HEK293 (cell line): Measurements from ENCODE around the gene VSTM2B.
A peak's percentile ranks its signal among the peaks of the same experiment; 100 is the strongest.
"Not testable (repeated sequence)": the region's sequence is repeated elsewhere in the genome, so short reads cannot be mapped to it uniquely, and the experiment has no call there.

Experiments used
- AEBP2 ChIP-seq: fragments of 450-650 bp; formaldehyde crosslinking; IDR thresholded peaks from 2 replicates; pipeline ENCODE4 v1.5.1; 2016; ENCODE audit warnings: missing biosample characterization, missing genetic modification characterization, borderline replicate concordance
- GLI2 ChIP-seq: fragments of 450-650 bp; formaldehyde crosslinking; IDR thresholded peaks from 2 replicates; pipeline ENCODE4; 2017; ENCODE audit warnings: missing biosample characterization, missing genetic modification characterization, low read depth, borderline replicate concordance
- HOXD13 ChIP-seq: sonication (generic); formaldehyde crosslinking; IDR thresholded peaks from 2 replicates; pipeline ENCODE4 v1.8.0; 2022; ENCODE audit warnings: missing genetic modification reagents, borderline replicate concordance
- KLF10 ChIP-seq: fragments of 450-650 bp; IDR thresholded peaks from 2 replicates; pipeline ENCODE4 v1.5.1; 2018; ENCODE audit warnings: missing biosample characterization, mild to moderate bottlenecking, missing genetic modification characterization
- ZFP3 ChIP-seq: fragments of 450-650 bp; formaldehyde crosslinking; IDR thresholded peaks from 2 replicates; pipeline ENCODE4 v1.5.1; 2016; ENCODE audit warnings: low read depth, missing biosample characterization, missing genetic modification characterization
- ZNF138 ChIP-seq: fragments of 450-650 bp; formaldehyde crosslinking; IDR thresholded peaks from 2 replicates; pipeline ENCODE4 v1.5.1; 2016; ENCODE audit warnings: missing biosample characterization, missing genetic modification characterization, borderline replicate concordance
- ZNF174 ChIP-seq: fragments of 450-650 bp; formaldehyde crosslinking; IDR thresholded peaks from 2 replicates; pipeline ENCODE4 v1.5.0; 2017; ENCODE audit warnings: missing biosample characterization, mild to moderate bottlenecking, missing genetic modification characterization
- ZNF239 ChIP-seq: fragments of 450-650 bp; formaldehyde crosslinking; IDR thresholded peaks from 2 replicates; pipeline ENCODE4 v1.5.1; 2016; ENCODE audit warnings: missing biosample characterization, missing genetic modification characterization
- ZNF621 ChIP-seq: fragments of 450-650 bp; formaldehyde crosslinking; IDR thresholded peaks from 2 replicates; pipeline ENCODE4 v1.5.1; 2017; ENCODE audit warnings: missing biosample characterization, missing genetic modification characterization
- ZNF626 ChIP-seq: fragments of 450-650 bp; sonication (Bioruptor Pico); formaldehyde crosslinking; IDR thresholded peaks from 2 replicates; pipeline ENCODE4 v1.5.1; 2018; ENCODE audit warnings: missing biosample characterization, missing genetic modification characterization, inconsistent platforms
- ZNF837 ChIP-seq: fragments of 450-650 bp; formaldehyde crosslinking; IDR thresholded peaks from 2 replicates; pipeline ENCODE4 v1.5.1; 2016; ENCODE audit warnings: missing biosample characterization, missing genetic modification characterization
- TF ChIP-seq, protein P1 (sequence below): fragments of 450-650 bp; formaldehyde crosslinking; IDR thresholded peaks from 2 replicates; pipeline ENCODE4 v1.5.1; 2016; ENCODE audit warnings: missing biosample characterization, missing genetic modification characterization
- TF ChIP-seq, protein P2 (sequence below): fragments of 450-650 bp; formaldehyde crosslinking; IDR thresholded peaks from 2 replicates; pipeline ENCODE4 v1.5.1; 2016; ENCODE audit warnings: missing biosample characterization, missing genetic modification characterization
- TF ChIP-seq, protein P3 (sequence below): fragments of 450-650 bp; formaldehyde crosslinking; IDR thresholded peaks from 2 replicates; pipeline ENCODE4 v1.5.1; 2016; ENCODE audit warnings: missing biosample characterization, missing genetic modification characterization

GRCh38 chr19:29545447-29545846 lies 19.7 kb downstream of the VSTM2B start:
- not testable (repeated sequence) for TF ChIP-seq GLI2; ZFP3 (tag by site-specific recombination); ZNF138 (tag by site-specific recombination); ZNF837; ZNF621; HOXD13; ZNF174; AEBP2 (tag by site-specific recombination); KLF10 (tag by site-specific recombination); ZNF626; ZNF239 (tag by site-specific recombination)
- TF ChIP-seq, protein P1, sequence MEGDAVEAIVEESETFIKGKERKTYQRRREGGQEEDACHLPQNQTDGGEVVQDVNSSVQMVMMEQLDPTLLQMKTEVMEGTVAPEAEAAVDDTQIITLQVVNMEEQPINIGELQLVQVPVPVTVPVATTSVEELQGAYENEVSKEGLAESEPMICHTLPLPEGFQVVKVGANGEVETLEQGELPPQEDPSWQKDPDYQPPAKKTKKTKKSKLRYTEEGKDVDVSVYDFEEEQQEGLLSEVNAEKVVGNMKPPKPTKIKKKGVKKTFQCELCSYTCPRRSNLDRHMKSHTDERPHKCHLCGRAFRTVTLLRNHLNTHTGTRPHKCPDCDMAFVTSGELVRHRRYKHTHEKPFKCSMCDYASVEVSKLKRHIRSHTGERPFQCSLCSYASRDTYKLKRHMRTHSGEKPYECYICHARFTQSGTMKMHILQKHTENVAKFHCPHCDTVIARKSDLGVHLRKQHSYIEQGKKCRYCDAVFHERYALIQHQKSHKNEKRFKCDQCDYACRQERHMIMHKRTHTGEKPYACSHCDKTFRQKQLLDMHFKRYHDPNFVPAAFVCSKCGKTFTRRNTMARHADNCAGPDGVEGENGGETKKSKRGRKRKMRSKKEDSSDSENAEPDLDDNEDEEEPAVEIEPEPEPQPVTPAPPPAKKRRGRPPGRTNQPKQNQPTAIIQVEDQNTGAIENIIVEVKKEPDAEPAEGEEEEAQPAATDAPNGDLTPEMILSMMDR (tag by site-specific recombination) = not testable (repeated sequence)
- TF ChIP-seq, protein P2, sequence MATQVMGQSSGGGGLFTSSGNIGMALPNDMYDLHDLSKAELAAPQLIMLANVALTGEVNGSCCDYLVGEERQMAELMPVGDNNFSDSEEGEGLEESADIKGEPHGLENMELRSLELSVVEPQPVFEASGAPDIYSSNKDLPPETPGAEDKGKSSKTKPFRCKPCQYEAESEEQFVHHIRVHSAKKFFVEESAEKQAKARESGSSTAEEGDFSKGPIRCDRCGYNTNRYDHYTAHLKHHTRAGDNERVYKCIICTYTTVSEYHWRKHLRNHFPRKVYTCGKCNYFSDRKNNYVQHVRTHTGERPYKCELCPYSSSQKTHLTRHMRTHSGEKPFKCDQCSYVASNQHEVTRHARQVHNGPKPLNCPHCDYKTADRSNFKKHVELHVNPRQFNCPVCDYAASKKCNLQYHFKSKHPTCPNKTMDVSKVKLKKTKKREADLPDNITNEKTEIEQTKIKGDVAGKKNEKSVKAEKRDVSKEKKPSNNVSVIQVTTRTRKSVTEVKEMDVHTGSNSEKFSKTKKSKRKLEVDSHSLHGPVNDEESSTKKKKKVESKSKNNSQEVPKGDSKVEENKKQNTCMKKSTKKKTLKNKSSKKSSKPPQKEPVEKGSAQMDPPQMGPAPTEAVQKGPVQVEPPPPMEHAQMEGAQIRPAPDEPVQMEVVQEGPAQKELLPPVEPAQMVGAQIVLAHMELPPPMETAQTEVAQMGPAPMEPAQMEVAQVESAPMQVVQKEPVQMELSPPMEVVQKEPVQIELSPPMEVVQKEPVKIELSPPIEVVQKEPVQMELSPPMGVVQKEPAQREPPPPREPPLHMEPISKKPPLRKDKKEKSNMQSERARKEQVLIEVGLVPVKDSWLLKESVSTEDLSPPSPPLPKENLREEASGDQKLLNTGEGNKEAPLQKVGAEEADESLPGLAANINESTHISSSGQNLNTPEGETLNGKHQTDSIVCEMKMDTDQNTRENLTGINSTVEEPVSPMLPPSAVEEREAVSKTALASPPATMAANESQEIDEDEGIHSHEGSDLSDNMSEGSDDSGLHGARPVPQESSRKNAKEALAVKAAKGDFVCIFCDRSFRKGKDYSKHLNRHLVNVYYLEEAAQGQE = not testable (repeated sequence)
- TF ChIP-seq, protein P3, sequence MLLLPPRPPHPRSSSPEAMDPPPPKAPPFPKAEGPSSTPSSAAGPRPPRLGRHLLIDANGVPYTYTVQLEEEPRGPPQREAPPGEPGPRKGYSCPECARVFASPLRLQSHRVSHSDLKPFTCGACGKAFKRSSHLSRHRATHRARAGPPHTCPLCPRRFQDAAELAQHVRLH (tag by site-specific recombination) = peak; percentile 93
